K562 (cell line): Measurements from ENCODE around the gene FRRS1L. TPM values are rescaled to one million over a fixed set of nuclear protein-coding genes. Genes with fewer than 3 reads are reported as not detected.

ENCODE experiments used
- ATAC-seq: fragments of 200-7000 bp; cut with Tn5 transposase; 3 replicates; pipeline ENCODE4 v1.9.1; 2020; ENCODE audit warnings: moderate library complexity
- Bru-seq: library from RNA; stranded (reverse); fragments of 400-500 nt; gene quantifications from one replicate; lab custom pipeline; 2021; lab: Mats Ljungman, UMichigan
- BruChase-seq, 2 experiments: library from RNA; stranded (reverse); fragments of 400-500 nt; gene quantifications; one replicate each; lab custom pipeline; 2021; lab: Mats Ljungman, UMichigan
- BruUV-seq: library from RNA; stranded (reverse); fragments of 400-500 nt; replicated peaks from 2 replicates; lab custom pipeline; 2021; lab: Mats Ljungman, UMichigan
- CTCF ChIA-PET: fragments of 300-600 bp; formaldehyde crosslinking; extraction: SDS; loops from one replicate; lab custom pipeline; 2021; ENCODE audit warnings: low intra/inter-chr PET ratio; lab: Yijun Ruan, JAX
- POLR2A ChIA-PET: fragments of 300-600, 350-650 bp; sonication (Branson Sonifier 250); formaldehyde crosslinking; extraction: SDS; loops from one replicate; lab custom pipeline; 2021; ENCODE audit warnings: antibody characterized with exemption, inconsistent platforms; lab: Yijun Ruan, JAX
- DNase-seq, 4 experiments: peaks; one replicate each; pipeline versions ENCODE4 v3.0.0 to v3.0.0-alpha.2; 2011 to 2018; ENCODE audit warnings: low spot score in 3 of 4, mixed read lengths in 3 of 4; ENCODE audit errors: extremely low read depth in 1 of 4
- FAIRE-seq: peaks from 2 replicates; lab custom pipeline; 2011; peaks lifted over from hg19 to GRCh38; lab: Jason Lieb, UNC
- H2AFZ ChIP-seq: 2 replicates; pipeline ENCODE4 v1.6.0; 2011; ENCODE audit warnings: low read depth, low read length, control low read depth, inconsistent platforms
- H3K27ac ChIP-seq: fragments of 200-600 bp; 3 replicates; pipeline ENCODE4 v1.8.0; 2011; ENCODE audit warnings: low read depth, mild to moderate bottlenecking, control low read depth, inconsistent platforms, low read length, moderate library complexity, mixed read lengths; ENCODE audit errors: extremely low read depth
- H3K27me3 ChIP-seq, 2 experiments: fragments of 300-600 bp in 1 of 2; 2 replicates in 1 of 2; 3 replicates in 1 of 2; pipeline versions ENCODE4 v1.6.0 to v1.8.0; 2011; ENCODE audit warnings: inconsistent platforms in 2 of 2, low read length in 2 of 2, mild to moderate bottlenecking in 1 of 2, mixed read lengths in 1 of 2, moderate library complexity in 1 of 2; ENCODE audit not compliant: control insufficient read depth in 2 of 2, insufficient read depth in 2 of 2
- H3K36me3 ChIP-seq: fragments of 300-600 bp; 3 replicates; pipeline ENCODE4 v1.8.0; 2011; ENCODE audit warnings: mild to moderate bottlenecking, low read length, inconsistent platforms; ENCODE audit not compliant: control insufficient read depth, insufficient read depth
- H3K4me1 ChIP-seq, 2 experiments: fragments of 200-600 bp in 1 of 2; replicated peaks in 1 of 2; 2 replicates in 1 of 2; 3 replicates in 1 of 2; pipeline versions ENCODE4 v1.5.1 to v1.8.0; 2011; ENCODE audit warnings: inconsistent platforms in 2 of 2, low read length in 2 of 2, mild to moderate bottlenecking in 1 of 2, mixed read lengths in 1 of 2, moderate library complexity in 1 of 2; ENCODE audit not compliant: control insufficient read depth in 2 of 2, insufficient read depth in 2 of 2
- H3K4me2 ChIP-seq: 2 replicates; pipeline ENCODE4 v1.6.1; 2011; ENCODE audit warnings: low read length, control low read depth, inconsistent platforms, mixed read lengths; ENCODE audit not compliant: insufficient read depth
- H3K4me3 ChIP-seq: fragments of 200-600 bp; sonication (generic), shearing (Covaris generic); 2 replicates; pipeline ENCODE4 v1.5.1; 2016; ENCODE audit warnings: control low read depth, inconsistent platforms
- H3K79me2 ChIP-seq: fragments of 200-600 bp; 3 replicates; pipeline ENCODE4 v1.8.0; 2011; ENCODE audit warnings: low read length, inconsistent platforms; ENCODE audit not compliant: control insufficient read depth, insufficient read depth
- H3K9ac ChIP-seq, 2 experiments: 2 replicates each; pipeline versions ENCODE4 v1.6.0 to v1.6.1; 2011; ENCODE audit warnings: low read depth in 2 of 2, low read length in 2 of 2, control low read depth in 1 of 2, inconsistent platforms in 1 of 2, mild to moderate bottlenecking in 1 of 2, mixed read lengths in 1 of 2; ENCODE audit not compliant: insufficient read depth in 1 of 2
- H3K9me1 ChIP-seq: one replicate; pipeline ENCODE4 v1.6.0; 2011; ENCODE audit warnings: inconsistent platforms, mild to moderate bottlenecking, low read length, moderate library complexity; ENCODE audit not compliant: control insufficient read depth, insufficient read depth
- H3K9me3 ChIP-seq: replicated peaks from 2 replicates; pipeline ENCODE4 v1.5.1; 2011; ENCODE audit warnings: low read depth, low read length, inconsistent platforms; ENCODE audit not compliant: control insufficient read depth, insufficient read depth
- H4K20me1 ChIP-seq: replicated peaks from 2 replicates; pipeline ENCODE4 v1.6.1; 2011; ENCODE audit warnings: low read length, inconsistent platforms, mixed read lengths; ENCODE audit not compliant: control insufficient read depth, insufficient read depth
- CEBPG ChIP-seq, 3 experiments: fragments of 200-800 bp in 1 of 3; sonication (Bioruptor generic) in 1 of 3; sonication (generic) in 1 of 3; formaldehyde crosslinking in 1 of 3; IDR thresholded peaks in 2 of 3; conservative IDR thresholded peaks in 1 of 3; 2 replicates each; pipeline versions ENCODE4 v1.6.1 to v1.8.0; 2016 to 2022; ENCODE audit warnings: missing compliant biosample characterization in 2 of 3, missing genetic modification characterization in 2 of 3, mild to moderate bottlenecking in 1 of 3, missing genetic modification reagents in 1 of 3
- CXXC5 ChIP-seq: fragments of 250-450 bp; sonication (Bioruptor Pico); IDR thresholded peaks from 2 replicates; pipeline ENCODE4 v1.8.0; 2022; ENCODE audit warnings: inconsistent platforms, mild to moderate bottlenecking, moderate library complexity
- GTF2F1 ChIP-seq: IDR thresholded peaks from 2 replicates; pipeline ENCODE4 v1.6.1; 2011; ENCODE audit warnings: low read depth, low read length, improper control_type of control experiment
- HDAC2 ChIP-seq: fragments of 450-650 bp; IDR thresholded peaks from 2 replicates; pipeline ENCODE4 v1.6.1; 2016; ENCODE audit warnings: mild to moderate bottlenecking
- SRSF3 ChIP-seq: fragments of 200-400 bp; formaldehyde crosslinking; IDR thresholded peaks from 2 replicates; pipeline ENCODE4 v1.6.1; 2016; ENCODE audit warnings: mild to moderate bottlenecking, low read length, moderate library complexity; ENCODE audit not compliant: insufficient read depth
- ZBTB9 ChIP-seq: fragments of 450-650 bp; formaldehyde crosslinking; IDR thresholded peaks from 2 replicates; pipeline ENCODE4 v1.4.0; 2020; ENCODE audit warnings: mild to moderate bottlenecking, moderate library complexity
- ZNF507 ChIP-seq: conservative IDR thresholded peaks from 2 replicates; pipeline ENCODE4 v1.6.1; 2017; ENCODE audit warnings: missing genetic modification characterization, missing compliant biosample characterization
- ZNF785 ChIP-seq: fragments of 250-450 bp; sonication (Bioruptor Pico); IDR thresholded peaks from 2 replicates; pipeline ENCODE4 v1.4.0; 2020; ENCODE audit warnings: mild to moderate bottlenecking
- WGBS: fragments of 100-300 bp; shearing (Covaris generic); methylation state at CpG from one replicate; pipeline ENCODE4 v1.1.6; 2016; ENCODE audit warnings: low coverage, mixed read lengths; ENCODE audit not compliant: insufficient coverage; ENCODE audit errors: missing lambda C conversion rate; 5-methylcytosine and 5-hydroxymethylcytosine counted together
- in situ Hi-C: fragments of 300-500 bp; cut with MboI; formaldehyde crosslinking; loops from 4 replicates; pipeline ENCODE4 v1.15.0; 2018; ENCODE audit warnings: inconsistent platforms, mixed read lengths
- intact Hi-C: fragments of 100-400 bp; cut with micrococcal nuclease; formaldehyde crosslinking; loops from 2 replicates; pipeline ENCODE4 v1.14.2; 2022
- long read RNA-seq, 3 experiments: library from polyadenylated mRNA in 2 of 3; library from RNA in 1 of 3; unstranded in 2 of 3; stranded (forward) in 1 of 3; transcript quantifications; one replicate each; pipeline ENCODE4 v2.0.0, GENCODE V29; 2019 to 2022
- polyA minus RNA-seq, 3 experiments: library from RNA; depleted of rRNA, polyadenylated mRNA; stranded (reverse); fragments of >200 nt; gene quantifications; 2 replicates each; pipeline ENCODE4 v1.2.3, GENCODE V29; 2011
- polyA plus RNA-seq, 8 experiments: library from polyadenylated mRNA; depleted of rRNA in 4 of 8; stranded (reverse) in 5 of 8; unstranded in 3 of 8; fragments of >200 nt; fragmentation: Nextera tagmentation in 2 of 8; fragmentation: Illumina TruSeq in 1 of 8; extraction: Ambion mirVana in 2 of 8; extraction: Trizol in 1 of 8; gene quantifications; 2 replicates each; pipeline versions ENCODE4 v1.2.1 to v1.2.3, GENCODE V29; 2011 to 2014; ENCODE audit warnings: inconsistent platforms in 1 of 8, missing spikeins in 1 of 8
- total RNA-seq, 7 experiments: library from RNA; depleted of rRNA in 6 of 7; stranded (reverse); fragments of >200 nt in 6 of 7; fragmentation: Illumina TruSeq in 2 of 7; extraction: Trizol in 2 of 7; gene quantifications; 2 replicates each; pipeline versions ENCODE4 v1.2.1 to v1.2.3, GENCODE V29; 2011 to 2021; ENCODE audit warnings: low replicate concordance in 1 of 7

FRRS1L gene, protein sequence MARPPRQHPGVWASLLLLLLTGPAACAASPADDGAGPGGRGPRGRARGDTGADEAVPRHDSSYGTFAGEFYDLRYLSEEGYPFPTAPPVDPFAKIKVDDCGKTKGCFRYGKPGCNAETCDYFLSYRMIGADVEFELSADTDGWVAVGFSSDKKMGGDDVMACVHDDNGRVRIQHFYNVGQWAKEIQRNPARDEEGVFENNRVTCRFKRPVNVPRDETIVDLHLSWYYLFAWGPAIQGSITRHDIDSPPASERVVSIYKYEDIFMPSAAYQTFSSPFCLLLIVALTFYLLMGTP
- 0.02 TPM in 1 of 2 replicates, not detected in the other for total RNA-seq (2011; cell fraction: chromatin; rRNA removed; ENCODE audit: low replicate concordance)
- not detected in 2 replicates for total RNA-seq (2011; cell fraction: nucleolus; rRNA removed)
- not detected in 2 replicates for total RNA-seq (2011; cell fraction: nucleoplasm; rRNA removed)
- total RNA-seq (2014; rRNA removed), result not detected in 2 replicates
- 0.03 and 0.04 TPM in 2 replicates for total RNA-seq (2014; rRNA removed; fragmentation: Illumina TruSeq; extraction: Trizol)
- total RNA-seq (2015; rRNA removed; fragmentation: Illumina TruSeq; extraction: Trizol), result 0.04 TPM in 1 of 2 replicates, not detected in the other
- total RNA-seq (2021), result not detected in 2 replicates
- 0.01 TPM in 2 replicates for polyA plus RNA-seq (2011; rRNA removed)
- not detected in 2 replicates for polyA plus RNA-seq (2011; cell fraction: cytosol; rRNA removed)
- not detected in 2 replicates for polyA plus RNA-seq (2011; cell fraction: nucleus; rRNA removed)
- polyA plus RNA-seq (2012), result 0.01 and 0.11 TPM in 2 replicates
- 0.01 TPM in 1 of 2 replicates, not detected in the other for polyA plus RNA-seq (2014; fragmentation: Illumina TruSeq; extraction: Trizol)
- under 1 TPM in 1 of 2 experiments, not detected in 1; under 0.01 TPM for polyA plus RNA-seq (2014; fragmentation: Nextera tagmentation; extraction: Ambion mirVana)
- 0.04 TPM in 1 of 2 replicates, not detected in the other for polyA plus RNA-seq (2014; rRNA removed)
- polyA minus RNA-seq (2011; rRNA and poly(A)+ RNA removed), result not detected in 2 replicates
- polyA minus RNA-seq (2011; cell fraction: cytosol; rRNA and poly(A)+ RNA removed), result not detected in 2 replicates
- not detected in 2 replicates for polyA minus RNA-seq (2011; cell fraction: nucleus; rRNA and poly(A)+ RNA removed)
- Bru-seq, nascent RNA, result percentile 12 among the genes with signal in this experiment
- percentile 9 among the genes with signal in this experiment for BruChase-seq, experiment 1, labeled RNA remaining after a 2-hour chase
- BruChase-seq, experiment 2, labeled RNA remaining after a 6-hour chase, result percentile 5 among the genes with signal in this experiment
- long read RNA-seq, experiment 1, result 0 reads
- long read RNA-seq, experiment 2, result 0 reads
- long read RNA-seq, experiment 3, result 0 reads

- Histone ChIP-seq H3K4me2 (no peak within 1 kb of the TSS), H3K9me3 (0 out of 2 replicates have a peak, but pooled peaks cover 2% of the 10 kb centered on the region), H3K4me1 (peaks cover 0 to 5% of the 10 kb centered on the region in 2 experiments; a peak in 1 of 5 replicates), H3K9me1 (no peaks in the 10 kb centered on the region), H2AFZ (no peak within 1 kb of the TSS), H3K27ac (no peak within 1 kb of the TSS), H4K20me1 (no peaks in the 10 kb centered on the region), H3K9ac (no peak within 1 kb of the TSS), H3K4me3 (no peak within 1 kb of the TSS), H3K27me3 (no peaks in the 10 kb centered on the region), H3K79me2 (no peaks in the 10 kb centered on the region), H3K36me3 (no peaks in the 10 kb centered on the region)
- no peak for DNase-seq
- CTCF ChIA-PET, result no interaction called here
- in situ Hi-C loops (no loop called here), intact Hi-C loops (no loop called here)
- no peak for TF ChIP-seq ZNF785 (CRISPR knock-in tag)
- TF ChIP-seq HDAC2, result no peak
- no peak for TF ChIP-seq GTF2F1
- TF ChIP-seq CEBPG (CRISPR knock-in tag; IDR thresholded peaks at IDR 0.05), result no peak
- no peak for TF ChIP-seq CEBPG (tag; conservative IDR thresholded peaks at IDR 0.05 in 1 of 2, IDR thresholded peaks at IDR 0.05 in 1 of 2)
- no peak for TF ChIP-seq CXXC5 (CRISPR knock-in tag)
- TF ChIP-seq ZNF507, result no peak
- TF ChIP-seq SRSF3, result no peak
- no peak for TF ChIP-seq ZBTB9 (CRISPR knock-in tag)
- BruUV-seq, result no TSS peak
- FAIRE-seq, result no peak
- POLR2A ChIA-PET, result no interaction called here
- no peak for ATAC-seq
- WGBS, result 86% methylated on average over 14 of the region's 86 CpGs
Measured at GRCh38 chr9:109166771-109167601, at the start of gene FRRS1L. FRRS1L (minus strand) TSS chr9:109167249; CDS start chr9:109167138, 111 bp downstream.
